Measurements from ENCODE around the gene ZNF385B. TPM values are rescaled to one million over a fixed set of nuclear protein-coding genes. Genes with fewer than 3 reads are reported as not detected.

The ZNF385B gene
- total RNA-seq, 1 experiment from 2014 or later, result 9.3 TPM

DNA sequence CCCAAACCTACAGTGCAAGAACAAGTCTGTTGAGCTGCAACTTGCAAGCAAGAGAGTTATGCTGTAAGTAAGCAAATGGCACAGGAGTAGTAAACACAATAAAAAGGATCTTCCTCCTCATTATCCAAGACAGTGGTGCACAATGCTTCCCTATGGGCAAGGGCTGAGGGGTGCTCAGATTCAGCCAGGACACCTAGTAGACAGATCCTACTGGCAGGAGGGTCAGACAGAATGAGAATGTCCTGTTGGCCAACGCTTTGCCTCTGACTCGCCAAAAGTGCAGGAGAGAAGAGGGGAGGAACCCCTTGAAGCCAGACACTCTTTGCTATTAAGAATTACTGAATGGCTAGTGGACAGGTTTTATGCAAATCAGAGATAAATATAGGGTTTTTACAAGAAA, 316.4 kb downstream of the ZNF385B start:
- TF ChIP-seq JUND (IDR thresholded peaks at IDR 0.05), result no peak
- TF ChIP-seq, protein P1, sequence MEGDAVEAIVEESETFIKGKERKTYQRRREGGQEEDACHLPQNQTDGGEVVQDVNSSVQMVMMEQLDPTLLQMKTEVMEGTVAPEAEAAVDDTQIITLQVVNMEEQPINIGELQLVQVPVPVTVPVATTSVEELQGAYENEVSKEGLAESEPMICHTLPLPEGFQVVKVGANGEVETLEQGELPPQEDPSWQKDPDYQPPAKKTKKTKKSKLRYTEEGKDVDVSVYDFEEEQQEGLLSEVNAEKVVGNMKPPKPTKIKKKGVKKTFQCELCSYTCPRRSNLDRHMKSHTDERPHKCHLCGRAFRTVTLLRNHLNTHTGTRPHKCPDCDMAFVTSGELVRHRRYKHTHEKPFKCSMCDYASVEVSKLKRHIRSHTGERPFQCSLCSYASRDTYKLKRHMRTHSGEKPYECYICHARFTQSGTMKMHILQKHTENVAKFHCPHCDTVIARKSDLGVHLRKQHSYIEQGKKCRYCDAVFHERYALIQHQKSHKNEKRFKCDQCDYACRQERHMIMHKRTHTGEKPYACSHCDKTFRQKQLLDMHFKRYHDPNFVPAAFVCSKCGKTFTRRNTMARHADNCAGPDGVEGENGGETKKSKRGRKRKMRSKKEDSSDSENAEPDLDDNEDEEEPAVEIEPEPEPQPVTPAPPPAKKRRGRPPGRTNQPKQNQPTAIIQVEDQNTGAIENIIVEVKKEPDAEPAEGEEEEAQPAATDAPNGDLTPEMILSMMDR (IDR thresholded peaks at IDR 0.05 in 2 of 3, conservative IDR thresholded peaks at IDR 0.05 in 1 of 3; ENCODE audit: borderline replicate concordance in 1 of 3, insufficient read depth in 1 of 3, low read depth in 2 of 3, low read length in 2 of 3), result no peak
- no peak for TF ChIP-seq EZH2 (IDR thresholded peaks at IDR 0.05)
- TF ChIP-seq MAX (IDR thresholded peaks at IDR 0.05), result no peak
- TF ChIP-seq TCF7L2 (IDR thresholded peaks at IDR 0.05; ENCODE audit: borderline replicate concordance, extremely low read depth, insufficient read depth, insufficient read length), result no peak
- no peak for TF ChIP-seq POLR2A (IDR thresholded peaks at IDR 0.05; ENCODE audit: borderline replicate concordance, extremely low read depth, insufficient read depth, insufficient read length)
- no peak for TF ChIP-seq SIN3A (IDR thresholded peaks at IDR 0.05; ENCODE audit: low read depth)
- TF ChIP-seq EZH2phosphoT487 (IDR thresholded peaks at IDR 0.05; ENCODE audit: borderline replicate concordance), result no peak
- TF ChIP-seq CBX3 (IDR thresholded peaks at IDR 0.05; ENCODE audit: low read depth), result no peak
- TF ChIP-seq POLR2AphosphoS5 (IDR thresholded peaks at IDR 0.05; ENCODE audit: low read depth, low read length), result no peak
- no peak for TF ChIP-seq RAD21 (IDR thresholded peaks at IDR 0.05; ENCODE audit: low read depth)
- TF ChIP-seq, protein P2, sequence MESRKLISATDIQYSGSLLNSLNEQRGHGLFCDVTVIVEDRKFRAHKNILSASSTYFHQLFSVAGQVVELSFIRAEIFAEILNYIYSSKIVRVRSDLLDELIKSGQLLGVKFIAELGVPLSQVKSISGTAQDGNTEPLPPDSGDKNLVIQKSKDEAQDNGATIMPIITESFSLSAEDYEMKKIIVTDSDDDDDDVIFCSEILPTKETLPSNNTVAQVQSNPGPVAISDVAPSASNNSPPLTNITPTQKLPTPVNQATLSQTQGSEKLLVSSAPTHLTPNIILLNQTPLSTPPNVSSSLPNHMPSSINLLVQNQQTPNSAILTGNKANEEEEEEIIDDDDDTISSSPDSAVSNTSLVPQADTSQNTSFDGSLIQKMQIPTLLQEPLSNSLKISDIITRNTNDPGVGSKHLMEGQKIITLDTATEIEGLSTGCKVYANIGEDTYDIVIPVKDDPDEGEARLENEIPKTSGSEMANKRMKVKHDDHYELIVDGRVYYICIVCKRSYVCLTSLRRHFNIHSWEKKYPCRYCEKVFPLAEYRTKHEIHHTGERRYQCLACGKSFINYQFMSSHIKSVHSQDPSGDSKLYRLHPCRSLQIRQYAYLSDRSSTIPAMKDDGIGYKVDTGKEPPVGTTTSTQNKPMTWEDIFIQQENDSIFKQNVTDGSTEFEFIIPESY (IDR thresholded peaks at IDR 0.05; ENCODE audit: extremely low read depth, insufficient replicate concordance, low read length), result no peak
- no peak for TF ChIP-seq EGR1 (IDR thresholded peaks at IDR 0.05; ENCODE audit: low read depth)
- TF ChIP-seq SP1 (IDR thresholded peaks at IDR 0.05; ENCODE audit: low read depth), result no peak
- no peak for TF ChIP-seq ATF3 (IDR thresholded peaks at IDR 0.05)
- TF ChIP-seq, protein P3, sequence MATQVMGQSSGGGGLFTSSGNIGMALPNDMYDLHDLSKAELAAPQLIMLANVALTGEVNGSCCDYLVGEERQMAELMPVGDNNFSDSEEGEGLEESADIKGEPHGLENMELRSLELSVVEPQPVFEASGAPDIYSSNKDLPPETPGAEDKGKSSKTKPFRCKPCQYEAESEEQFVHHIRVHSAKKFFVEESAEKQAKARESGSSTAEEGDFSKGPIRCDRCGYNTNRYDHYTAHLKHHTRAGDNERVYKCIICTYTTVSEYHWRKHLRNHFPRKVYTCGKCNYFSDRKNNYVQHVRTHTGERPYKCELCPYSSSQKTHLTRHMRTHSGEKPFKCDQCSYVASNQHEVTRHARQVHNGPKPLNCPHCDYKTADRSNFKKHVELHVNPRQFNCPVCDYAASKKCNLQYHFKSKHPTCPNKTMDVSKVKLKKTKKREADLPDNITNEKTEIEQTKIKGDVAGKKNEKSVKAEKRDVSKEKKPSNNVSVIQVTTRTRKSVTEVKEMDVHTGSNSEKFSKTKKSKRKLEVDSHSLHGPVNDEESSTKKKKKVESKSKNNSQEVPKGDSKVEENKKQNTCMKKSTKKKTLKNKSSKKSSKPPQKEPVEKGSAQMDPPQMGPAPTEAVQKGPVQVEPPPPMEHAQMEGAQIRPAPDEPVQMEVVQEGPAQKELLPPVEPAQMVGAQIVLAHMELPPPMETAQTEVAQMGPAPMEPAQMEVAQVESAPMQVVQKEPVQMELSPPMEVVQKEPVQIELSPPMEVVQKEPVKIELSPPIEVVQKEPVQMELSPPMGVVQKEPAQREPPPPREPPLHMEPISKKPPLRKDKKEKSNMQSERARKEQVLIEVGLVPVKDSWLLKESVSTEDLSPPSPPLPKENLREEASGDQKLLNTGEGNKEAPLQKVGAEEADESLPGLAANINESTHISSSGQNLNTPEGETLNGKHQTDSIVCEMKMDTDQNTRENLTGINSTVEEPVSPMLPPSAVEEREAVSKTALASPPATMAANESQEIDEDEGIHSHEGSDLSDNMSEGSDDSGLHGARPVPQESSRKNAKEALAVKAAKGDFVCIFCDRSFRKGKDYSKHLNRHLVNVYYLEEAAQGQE (IDR thresholded peaks at IDR 0.05; ENCODE audit: low read depth), result no peak
- TF ChIP-seq ZNF274 (IDR thresholded peaks at IDR 0.05; ENCODE audit: low read depth, low read length), result no peak
- DNase-seq (ENCODE audit: low read depth, low spot score), result no peak
- intact Hi-C loops (cut with micrococcal nuclease), result no loop called here
- H3K4me2 ChIP-seq (ENCODE audit: low read length), result no peak overlapping the region
- H3K79me2 ChIP-seq (ENCODE audit: insufficient read depth, low read length), result no peaks in the 10 kb centered on the region
- no peaks in the 10 kb centered on the region for H3K4me1 ChIP-seq (ENCODE audit: control insufficient read depth in 1 of 2, insufficient read depth in 2 of 2, low read length in 2 of 2)
- H3K9me2 ChIP-seq (ENCODE audit: insufficient read depth), result 0 out of 2 replicates have a peak, but pooled peaks cover 4% of the 10 kb centered on the region
- H4K20me1 ChIP-seq (ENCODE audit: insufficient read depth), result no peaks in the 10 kb centered on the region
- H2AFZ ChIP-seq (ENCODE audit: low read depth, low read length, poor library complexity, severe bottlenecking), result no peak overlapping the region
- no peak overlapping the region for H3K9ac ChIP-seq (ENCODE audit: low read length)
- no peak overlapping the region for H3K4me3 ChIP-seq (replicated peaks in 1 of 2; ENCODE audit: low read depth in 1 of 2, low read length in 2 of 2)
- ChIA-PET POLR2A (no interaction called here), RAD21 (ENCODE audit: low non-redundant PET in 1 of 2, low total read pairs in 2 of 2, uncharacterized antibody in 2 of 2, unreplicated experiment in 2 of 2) (no interaction called here), CTCF (no interaction called here)
- H3K27ac ChIP-seq (ENCODE audit: low read depth, low read length), result no peak overlapping the region
- BruUV-seq (replicated peaks), result no TSS peak
- no peaks in the 10 kb centered on the region for H3K9me3 ChIP-seq (ENCODE audit: control insufficient read depth in 1 of 2, insufficient read depth in 1 of 2, low read depth in 1 of 2, low read length in 2 of 2)
- H3K27me3 ChIP-seq (ENCODE audit: insufficient read depth, low read length), result no peaks in the 10 kb centered on the region
- H3K36me3 ChIP-seq (ENCODE audit: control insufficient read depth in 1 of 2, insufficient read depth in 2 of 2, low read length in 2 of 2), result no peaks in the 10 kb centered on the region
- ATAC-seq, result no peak

Measured in HCT116 (cell line).